Mesenchymal stem cell (in vitro differentiated cells and primary cell): Measurements from ENCODE around the gene PELI3. TPM values are rescaled to one million over a fixed set of nuclear protein-coding genes. Genes with fewer than 3 reads are reported as not detected.

Source experiments
- small RNA-seq: library from polyadenylated mRNA; stranded (forward); fragments of <200 nt; extraction: miRNeasy Mini kit (QIAGEN cat#:217004); gene quantifications from one replicate; pipeline ENCODE3, GENCODE V24; 2013; ENCODE audit warnings: low read depth

The PELI3 gene

Small RNA genes lying within 50 kb of the gene (small RNA-seq; reads per million reads assigned to genes)
- gene RF00416: not detected
